Measurements from ENCODE around the gene SDHA.

- TF ChIP-seq CTCF (IDR thresholded peaks at IDR 0.05): no peak
- TF ChIP-seq POLR2A (IDR thresholded peaks at IDR 0.05): no peak
These were observed 16.4 kb upstream of the SDHA start for GRCh38 chr5:201672-202071.
